OCI-LY1 (cell line): Measurements from ENCODE around the gene DIP2A.

ENCODE experiments used
- H2AFZ ChIP-seq: fragments of 200-600 bp; sonication (generic), shearing (Covaris generic); 2 replicates; pipeline ENCODE4 v1.6.0; 2014; ENCODE audit warnings: antibody characterized with exemption, mild to moderate bottlenecking, low read length
- H3F3A ChIP-seq: fragments of 200-600 bp; sonication (generic), shearing (Covaris generic); 2 replicates; pipeline ENCODE4 v1.6.0; 2014; ENCODE audit warnings: mild to moderate bottlenecking, antibody characterized with exemption, low read length, moderate library complexity; ENCODE audit not compliant: insufficient read depth
- H3K27ac ChIP-seq: fragments of 200-600 bp; sonication (generic); 2 replicates; pipeline ENCODE4 v1.5.1; 2014; ENCODE audit warnings: low read length, mixed run types, mild to moderate bottlenecking, low read depth; ENCODE audit not compliant: poor library complexity, severe bottlenecking
- H3K27me3 ChIP-seq: fragments of 200-600 bp; sonication (generic); 2 replicates; pipeline ENCODE4 v1.6.0; 2014; ENCODE audit warnings: antibody characterized with exemption, mild to moderate bottlenecking, low read length, moderate library complexity; ENCODE audit not compliant: insufficient read depth
- H3K36me3 ChIP-seq: fragments of 200-600 bp; sonication (generic); 2 replicates; pipeline ENCODE4 v1.6.1; 2014; ENCODE audit warnings: mild to moderate bottlenecking, antibody characterized with exemption, low read length, moderate library complexity, mixed read lengths; ENCODE audit not compliant: insufficient read depth
- H3K4me1 ChIP-seq: fragments of 200-600 bp; sonication (generic); 2 replicates; pipeline ENCODE4 v1.5.1; 2014; ENCODE audit warnings: mild to moderate bottlenecking, low read length, moderate library complexity; ENCODE audit not compliant: insufficient read depth, severe bottlenecking
- H3K4me2 ChIP-seq: fragments of 200-600 bp; sonication (generic), shearing (Covaris generic); 2 replicates; pipeline ENCODE4 v1.6.1; 2014; ENCODE audit warnings: low read length
- H3K4me3 ChIP-seq: fragments of 200-600 bp; sonication (generic); 2 replicates; pipeline ENCODE4 v1.5.1; 2014; ENCODE audit warnings: low read length, low read depth, mild to moderate bottlenecking, mixed read lengths; ENCODE audit not compliant: poor library complexity, severe bottlenecking
- H3K79me2 ChIP-seq: fragments of 200-600 bp; shearing (Covaris generic); 2 replicates; pipeline ENCODE4 v1.6.1; 2016; ENCODE audit warnings: mixed run types, low read length, mixed read lengths; ENCODE audit not compliant: insufficient read depth
- H3K9ac ChIP-seq: fragments of 200-600 bp; sonication (generic), shearing (Covaris generic); 2 replicates; pipeline ENCODE4 v1.6.1; 2014; ENCODE audit warnings: mild to moderate bottlenecking, low read length, mixed read lengths
- H3K9me2 ChIP-seq: fragments of 200-600 bp; sonication (generic), shearing (Covaris generic); 2 replicates; pipeline ENCODE4 v1.6.1; 2014; ENCODE audit warnings: low read depth, mild to moderate bottlenecking, low read length, mixed read lengths
- H3K9me3 ChIP-seq: fragments of 200-600 bp; shearing (Covaris generic); 2 replicates; pipeline ENCODE4 v1.6.1; 2014; ENCODE audit warnings: low read length, mixed read lengths
- H4K20me1 ChIP-seq: fragments of 200-600 bp; sonication (generic), shearing (Covaris generic); 2 replicates; pipeline ENCODE4 v1.6.0; 2016; ENCODE audit warnings: mild to moderate bottlenecking, low read length; ENCODE audit not compliant: insufficient read depth
- EZH2 ChIP-seq: fragments of 200-600 bp; sonication (generic), shearing (Covaris generic); IDR thresholded peaks from 2 replicates; pipeline ENCODE4 v1.8.0; 2017; ENCODE audit warnings: borderline replicate concordance, mixed run types, mild to moderate bottlenecking, antibody characterized with exemption, low read length, moderate library complexity, mixed read lengths
- TF ChIP-seq, protein P1 (sequence below): fragments of 200-600 bp; sonication (generic), shearing (Covaris generic); IDR thresholded peaks from 2 replicates; pipeline ENCODE4 v1.5.1; 2017; ENCODE audit warnings: mild to moderate bottlenecking, antibody characterized with exemption, low read length, moderate library complexity, mixed read lengths

Gene DIP2A

DNA sequence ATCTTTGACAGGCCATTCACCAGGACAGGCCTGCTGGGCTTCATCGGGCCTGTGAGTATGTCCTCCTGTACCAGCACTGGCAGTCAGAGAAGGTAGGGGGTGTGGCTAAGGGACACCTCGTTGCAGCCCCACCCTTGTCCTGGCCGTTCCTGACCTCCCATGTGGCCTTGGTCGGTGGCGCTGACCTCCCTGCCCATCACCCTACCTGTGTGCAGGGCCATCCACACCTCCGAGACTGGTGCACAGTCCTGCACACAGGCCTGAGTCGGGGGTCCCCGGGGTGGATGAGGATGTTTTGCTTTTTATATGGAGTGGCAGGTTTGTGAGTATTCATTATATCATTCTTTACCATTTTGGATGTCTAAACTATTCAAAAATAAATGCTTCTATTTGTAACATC, 87.2 kb downstream of the DIP2A start:
- H3K27ac ChIP-seq: no peak overlapping the region
- no peak overlapping the region for H2AFZ ChIP-seq
- H3K9ac ChIP-seq: no peak overlapping the region
- H4K20me1 ChIP-seq: no peaks in the 10 kb centered on the region
- H3K9me2 ChIP-seq: no peaks in the 10 kb centered on the region
- H3F3A ChIP-seq: no peaks in the 10 kb centered on the region
- no peak overlapping the region for H3K4me3 ChIP-seq
- H3K4me1 ChIP-seq: peaks cover 9% of the 10 kb centered on the region
- no peak overlapping the region for H3K4me2 ChIP-seq
- H3K27me3 ChIP-seq: no peaks in the 10 kb centered on the region
- H3K36me3 ChIP-seq: peaks cover 57% of the 10 kb centered on the region
- H3K9me3 ChIP-seq: no peaks in the 10 kb centered on the region
- TF ChIP-seq, protein P1, sequence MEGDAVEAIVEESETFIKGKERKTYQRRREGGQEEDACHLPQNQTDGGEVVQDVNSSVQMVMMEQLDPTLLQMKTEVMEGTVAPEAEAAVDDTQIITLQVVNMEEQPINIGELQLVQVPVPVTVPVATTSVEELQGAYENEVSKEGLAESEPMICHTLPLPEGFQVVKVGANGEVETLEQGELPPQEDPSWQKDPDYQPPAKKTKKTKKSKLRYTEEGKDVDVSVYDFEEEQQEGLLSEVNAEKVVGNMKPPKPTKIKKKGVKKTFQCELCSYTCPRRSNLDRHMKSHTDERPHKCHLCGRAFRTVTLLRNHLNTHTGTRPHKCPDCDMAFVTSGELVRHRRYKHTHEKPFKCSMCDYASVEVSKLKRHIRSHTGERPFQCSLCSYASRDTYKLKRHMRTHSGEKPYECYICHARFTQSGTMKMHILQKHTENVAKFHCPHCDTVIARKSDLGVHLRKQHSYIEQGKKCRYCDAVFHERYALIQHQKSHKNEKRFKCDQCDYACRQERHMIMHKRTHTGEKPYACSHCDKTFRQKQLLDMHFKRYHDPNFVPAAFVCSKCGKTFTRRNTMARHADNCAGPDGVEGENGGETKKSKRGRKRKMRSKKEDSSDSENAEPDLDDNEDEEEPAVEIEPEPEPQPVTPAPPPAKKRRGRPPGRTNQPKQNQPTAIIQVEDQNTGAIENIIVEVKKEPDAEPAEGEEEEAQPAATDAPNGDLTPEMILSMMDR: no peak
- no peak for TF ChIP-seq EZH2
- H3K79me2 ChIP-seq: no peaks in the 10 kb centered on the region

DNA sequence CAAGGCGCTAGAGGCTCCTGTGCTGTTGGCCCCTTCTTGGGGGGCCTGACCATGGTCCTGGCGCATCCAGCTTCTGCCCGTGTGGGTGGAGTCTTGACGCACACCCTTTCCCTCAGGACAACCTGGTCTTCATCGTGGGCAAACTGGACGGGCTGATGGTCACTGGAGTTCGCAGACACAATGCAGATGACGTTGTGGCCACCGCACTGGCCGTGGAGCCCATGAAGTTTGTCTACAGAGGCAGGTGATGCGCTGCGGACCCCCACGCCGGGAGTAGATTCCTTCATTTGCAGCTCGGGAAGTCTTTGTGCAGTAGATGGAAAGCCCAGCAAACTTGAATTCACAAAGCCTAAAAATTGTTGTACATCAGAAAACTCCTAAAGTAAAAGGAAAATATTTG, 88.1 kb downstream of the DIP2A start:
- Histone ChIP-seq H3F3A (no peaks in the 10 kb centered on the region), H3K4me1 (peaks cover 18% of the 10 kb centered on the region), H4K20me1 (no peaks in the 10 kb centered on the region), H3K4me2 (no peak overlapping the region), H3K9ac (no peak overlapping the region), H3K4me3 (no peak overlapping the region), H3K9me3 (no peaks in the 10 kb centered on the region), H3K36me3 (peaks cover 52% of the 10 kb centered on the region), H3K79me2 (no peaks in the 10 kb centered on the region), H3K9me2 (no peaks in the 10 kb centered on the region), H3K27ac (no peak overlapping the region), H2AFZ (no peak overlapping the region), H3K27me3 (no peaks in the 10 kb centered on the region)
- TF ChIP-seq, protein P1: no peak
- TF ChIP-seq EZH2: no peak

DNA sequence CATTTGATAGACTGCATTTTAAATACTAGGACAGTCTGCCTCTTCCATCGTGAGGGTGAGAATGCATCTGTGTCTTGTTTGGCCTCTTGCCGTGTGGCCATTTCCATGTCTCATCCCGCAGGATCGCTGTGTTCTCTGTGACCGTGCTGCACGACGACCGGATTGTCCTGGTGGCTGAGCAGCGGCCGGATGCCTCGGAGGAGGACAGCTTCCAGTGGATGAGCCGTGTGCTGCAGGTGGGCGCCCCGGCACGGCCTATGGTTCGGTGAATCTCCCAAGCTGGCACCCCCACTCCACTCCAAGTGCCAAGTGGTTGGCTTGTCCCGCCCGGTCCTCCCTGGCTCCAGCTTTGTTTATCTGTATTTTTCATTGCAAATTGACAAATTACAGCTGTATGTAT, 91.0 kb downstream of the DIP2A start:
- H3K27me3 ChIP-seq: no peaks in the 10 kb centered on the region
- H3K9ac ChIP-seq: no peak overlapping the region
- H3K4me2 ChIP-seq: no peak overlapping the region
- no peaks in the 10 kb centered on the region for H3F3A ChIP-seq
- H3K4me3 ChIP-seq: no peak overlapping the region
- no peak for TF ChIP-seq EZH2
- TF ChIP-seq, protein P1: no peak
- peaks cover 38% of the 10 kb centered on the region for H3K36me3 ChIP-seq
- peaks cover 26% of the 10 kb centered on the region for H3K4me1 ChIP-seq
- no peaks in the 10 kb centered on the region for H3K9me3 ChIP-seq
- H3K79me2 ChIP-seq: no peaks in the 10 kb centered on the region
- no peak overlapping the region for H2AFZ ChIP-seq
- H4K20me1 ChIP-seq: no peaks in the 10 kb centered on the region
- H3K27ac ChIP-seq: no peak overlapping the region
- H3K9me2 ChIP-seq: no peaks in the 10 kb centered on the region
